Brain microvascular endothelial cell (primary cell): Measurements from ENCODE around the gene TTYH3.

Experiments
- DNase-seq: peaks from one replicate; pipeline ENCODE4 v3.0.0-alpha.2; 2020
- H3K27ac ChIP-seq: fragments of 250-450 bp; sonication (Bioruptor Pico); 2 replicates; pipeline ENCODE4 v1.5.1; 2020; ENCODE audit warnings: mild to moderate bottlenecking, moderate library complexity
- H3K27me3 ChIP-seq: fragments of 250-450 bp; sonication (Bioruptor Pico); replicated peaks from 2 replicates; pipeline ENCODE4 v1.5.1; 2020; ENCODE audit warnings: mild to moderate bottlenecking
- H3K36me3 ChIP-seq: fragments of 250-450 bp; sonication (Bioruptor Pico); replicated peaks from 2 replicates; pipeline ENCODE4 v1.5.1; 2020; ENCODE audit warnings: mild to moderate bottlenecking
- H3K4me3 ChIP-seq: 2 replicates; pipeline ENCODE4 v1.5.1; 2011; ENCODE audit warnings: low read depth, mild to moderate bottlenecking, control low read depth, low read length, moderate library complexity
- in situ Hi-C: cut with HindIII; loops from 2 replicates; pipeline ENCODE4 v1.10.0; 2017; ENCODE audit warnings: low sequenced_read_pairs, low pct_ligation_motif_present
- TF ChIP-seq, protein P1 (sequence below): IDR thresholded peaks from 2 replicates; pipeline ENCODE4 v1.5.1; 2011; ENCODE audit warnings: low read depth, mild to moderate bottlenecking, moderate library complexity, low read length, control low read depth, inconsistent platforms; ENCODE audit errors: missing control alignments

The TTYH3 gene

DNA sequence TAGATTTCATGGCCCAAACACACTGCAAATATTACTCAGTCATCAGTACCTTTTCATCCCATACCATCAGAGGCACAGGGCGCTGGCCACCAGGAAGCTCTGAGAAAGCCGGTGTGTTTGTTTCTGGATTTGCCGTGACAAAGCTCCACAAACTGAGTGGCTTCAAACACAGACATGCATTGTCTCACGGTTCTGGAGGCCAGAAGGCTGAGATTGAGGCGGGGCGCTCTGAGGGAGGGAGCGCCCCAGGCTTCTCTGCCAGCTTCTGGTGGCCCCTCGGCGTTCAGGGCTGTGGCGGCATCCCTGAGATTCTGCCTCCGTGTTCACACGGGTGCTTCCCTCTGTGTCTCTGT is 3.7 kb upstream of the TTYH3 start:
- TF ChIP-seq, protein P1, sequence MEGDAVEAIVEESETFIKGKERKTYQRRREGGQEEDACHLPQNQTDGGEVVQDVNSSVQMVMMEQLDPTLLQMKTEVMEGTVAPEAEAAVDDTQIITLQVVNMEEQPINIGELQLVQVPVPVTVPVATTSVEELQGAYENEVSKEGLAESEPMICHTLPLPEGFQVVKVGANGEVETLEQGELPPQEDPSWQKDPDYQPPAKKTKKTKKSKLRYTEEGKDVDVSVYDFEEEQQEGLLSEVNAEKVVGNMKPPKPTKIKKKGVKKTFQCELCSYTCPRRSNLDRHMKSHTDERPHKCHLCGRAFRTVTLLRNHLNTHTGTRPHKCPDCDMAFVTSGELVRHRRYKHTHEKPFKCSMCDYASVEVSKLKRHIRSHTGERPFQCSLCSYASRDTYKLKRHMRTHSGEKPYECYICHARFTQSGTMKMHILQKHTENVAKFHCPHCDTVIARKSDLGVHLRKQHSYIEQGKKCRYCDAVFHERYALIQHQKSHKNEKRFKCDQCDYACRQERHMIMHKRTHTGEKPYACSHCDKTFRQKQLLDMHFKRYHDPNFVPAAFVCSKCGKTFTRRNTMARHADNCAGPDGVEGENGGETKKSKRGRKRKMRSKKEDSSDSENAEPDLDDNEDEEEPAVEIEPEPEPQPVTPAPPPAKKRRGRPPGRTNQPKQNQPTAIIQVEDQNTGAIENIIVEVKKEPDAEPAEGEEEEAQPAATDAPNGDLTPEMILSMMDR = no peak
- no peak overlapping the region for H3K4me3 ChIP-seq
- in situ Hi-C loops = no loop called here
- no peaks in the 10 kb centered on the region for H3K27me3 ChIP-seq
- no peaks in the 10 kb centered on the region for H3K36me3 ChIP-seq
- H3K27ac ChIP-seq = no peak overlapping the region
- no peak for DNase-seq

DNA sequence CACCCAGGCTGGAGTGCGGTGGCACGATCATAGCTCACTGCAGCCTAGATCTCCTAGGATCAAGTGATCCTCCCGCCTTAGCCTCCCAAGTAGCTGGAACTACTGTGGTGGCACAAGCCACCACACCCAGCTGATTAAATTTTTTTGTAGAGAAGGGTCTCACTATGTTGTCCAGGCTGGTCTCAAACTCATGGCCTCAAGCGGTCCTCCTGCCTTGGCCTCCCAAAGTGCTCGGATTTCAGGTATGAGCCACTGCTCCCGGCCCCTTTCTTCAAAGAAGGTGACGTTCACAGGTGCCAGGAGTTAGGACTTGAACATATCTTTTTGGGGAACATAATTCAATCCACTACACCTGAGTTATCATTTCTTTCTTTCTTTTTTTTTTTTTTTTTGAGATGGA is 2.9 kb upstream of the TTYH3 start:
- DNase-seq = no peak
- TF ChIP-seq, protein P1 = no peak
- no peak overlapping the region for H3K4me3 ChIP-seq
- in situ Hi-C loops = no loop called here
- no peaks in the 10 kb centered on the region for H3K36me3 ChIP-seq
- H3K27me3 ChIP-seq = no peaks in the 10 kb centered on the region
- H3K27ac ChIP-seq = no peak overlapping the region

DNA sequence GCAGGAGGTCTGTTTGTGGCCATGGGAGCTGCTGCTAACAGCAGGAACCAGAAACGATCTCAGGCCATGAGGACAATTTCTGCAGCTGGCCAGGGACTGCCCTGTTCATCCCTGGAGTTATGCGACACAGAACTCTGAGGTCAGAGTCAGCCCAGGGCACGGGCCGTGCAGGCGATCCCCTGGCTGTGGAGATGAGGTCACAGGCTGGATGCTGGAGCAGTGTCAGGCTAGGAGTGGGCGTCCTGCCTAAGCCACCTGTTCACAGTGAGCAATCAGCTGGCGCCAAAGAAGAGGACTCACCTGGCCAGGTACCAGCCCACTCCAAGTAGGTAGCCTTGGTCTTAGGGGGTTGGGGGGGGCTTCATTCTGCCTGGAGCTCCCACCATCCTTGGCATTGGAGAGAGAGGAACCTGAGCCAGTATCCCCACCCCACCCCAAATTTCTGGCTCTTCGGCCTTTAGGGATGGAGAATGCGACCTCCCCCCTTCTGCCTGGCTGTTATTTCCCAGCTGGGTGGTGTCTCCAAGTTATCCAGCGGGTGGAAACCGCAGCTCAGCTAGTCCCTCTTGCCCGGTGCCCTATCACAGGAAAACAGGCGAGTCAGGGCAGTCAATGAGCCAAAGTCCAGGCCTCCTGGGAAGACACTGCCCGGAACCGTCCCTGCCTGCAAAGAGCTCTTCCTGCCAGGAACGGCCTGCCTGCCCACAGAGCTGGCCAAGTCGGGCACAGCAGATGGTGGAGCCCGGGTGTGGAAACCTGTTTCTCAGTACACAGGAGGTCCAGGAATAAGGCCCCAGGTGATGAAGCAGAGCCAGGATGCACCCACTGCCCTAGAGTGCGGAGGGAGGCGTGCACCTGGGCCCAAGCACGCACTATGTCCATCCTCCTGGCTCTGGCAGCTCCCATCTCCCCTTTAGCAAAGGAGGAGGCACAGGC is 1.8 kb upstream of the TTYH3 start:
- TF ChIP-seq, protein P1 = no peak
- H3K27ac ChIP-seq = no peak overlapping the region
- H3K4me3 ChIP-seq = no peak overlapping the region
- no peaks in the 10 kb centered on the region for H3K27me3 ChIP-seq
- no peak for DNase-seq
- H3K36me3 ChIP-seq = no peaks in the 10 kb centered on the region
- in situ Hi-C loops = no loop called here

DNA sequence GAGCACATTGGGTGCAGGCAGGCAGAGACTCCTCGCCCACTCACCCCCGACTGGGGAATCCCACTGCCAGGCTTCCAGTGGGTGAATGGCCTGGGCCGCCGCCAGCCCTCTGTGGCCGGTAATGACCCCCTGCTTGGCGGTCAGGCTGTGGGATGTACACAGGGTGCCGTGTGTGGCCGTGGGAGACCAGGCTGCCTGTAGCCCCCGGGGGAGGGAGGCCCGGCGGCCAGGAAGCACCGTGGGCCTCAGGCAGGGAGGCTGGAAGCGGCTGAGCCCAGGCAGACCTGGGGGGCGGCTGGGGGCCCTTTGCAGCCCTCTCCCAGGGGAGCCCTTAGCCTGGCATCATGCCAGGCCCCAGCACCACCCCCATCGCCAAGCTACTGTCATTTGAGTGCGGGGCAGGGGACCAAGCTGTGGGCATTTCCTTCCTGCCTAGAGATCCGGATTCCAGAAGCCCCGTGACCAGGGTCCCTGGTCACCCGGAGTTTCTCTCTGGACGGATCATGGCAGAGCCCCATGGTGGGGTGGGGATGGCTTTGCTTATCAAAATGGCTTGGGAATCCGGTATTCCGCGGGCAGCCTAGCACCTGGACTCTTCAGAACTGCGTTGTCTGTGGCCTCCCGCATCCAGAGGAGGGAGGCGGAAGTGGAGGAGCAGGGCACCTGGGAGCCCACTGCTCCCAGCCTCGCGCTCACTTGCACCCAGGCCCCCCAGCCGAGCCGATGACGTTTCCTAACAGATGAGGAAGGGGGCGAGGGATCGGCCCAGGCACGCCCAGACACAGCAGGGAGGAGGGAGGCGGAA is 1.1 kb downstream of the TTYH3 start:
- Histone ChIP-seq H3K4me3 (peak overlapping the region; percentile 89), H3K27ac (peak overlapping the region; percentile 72), H3K27me3 (no peaks in the 10 kb centered on the region), H3K36me3 (no peaks in the 10 kb centered on the region)
- TF ChIP-seq, protein P1 = no peak
- in situ Hi-C loops = no loop called here
- peak; percentile 62 for DNase-seq

DNA sequence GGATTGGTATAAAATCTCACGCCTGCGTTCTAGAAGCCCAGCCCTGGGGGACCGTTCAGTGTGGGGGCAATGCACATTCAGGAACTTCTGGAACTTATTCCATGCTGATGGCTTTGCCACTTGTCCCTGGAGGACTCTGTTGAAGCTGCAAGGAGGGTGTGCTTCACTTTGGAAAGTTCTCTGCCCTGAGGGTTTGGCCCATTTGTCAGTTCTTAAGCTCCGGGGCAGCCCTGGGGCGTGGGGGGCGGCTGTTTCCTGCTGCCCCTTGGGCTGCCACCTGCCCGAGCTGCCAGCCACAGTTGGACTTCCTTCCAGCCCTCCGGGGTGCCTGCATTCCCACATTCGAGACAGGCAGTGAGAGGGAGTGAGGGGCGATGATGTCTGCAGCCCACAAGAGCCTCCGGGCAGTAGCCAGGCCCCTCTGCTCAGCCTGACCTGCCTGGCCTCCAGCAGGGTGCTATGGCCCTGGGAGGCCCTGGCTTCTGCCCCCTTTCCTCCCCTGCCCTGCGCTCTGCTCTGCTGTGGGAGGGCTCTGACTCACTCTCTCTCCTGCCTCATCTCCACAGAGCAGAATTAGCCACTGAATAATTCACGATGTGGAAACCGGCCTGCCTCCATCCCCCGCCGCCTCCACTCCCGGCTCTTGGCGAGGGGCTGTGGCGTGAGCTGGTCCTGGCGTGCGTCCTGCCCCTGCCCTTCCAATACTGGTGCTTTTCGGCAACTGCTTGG is 1.9 kb downstream of the TTYH3 start:
- H3K4me3 ChIP-seq = peak overlapping the region; percentile 89
- H3K36me3 ChIP-seq = no peaks in the 10 kb centered on the region

More for the DNA sequence above, 1.9 kb downstream of the TTYH3 start:
- in situ Hi-C loops = no loop called here
- Histone ChIP-seq H3K27ac (peak overlapping the region; percentile 72), H3K27me3 (no peaks in the 10 kb centered on the region)
- DNase-seq = peak; percentile 80
- TF ChIP-seq, protein P1 = no peak
